ENCODE measurements around the gene HIVEP3. TPM values are rescaled to one million over a fixed set of nuclear protein-coding genes. Genes with fewer than 3 reads are reported as not detected.
A peak's percentile ranks its signal among the peaks of the same experiment; 100 is the strongest.

The HIVEP3 gene
- total and polyA plus RNA-seq, 11 donors, result 3.2 to 11.9 (median 5.0) TPM

DNA sequence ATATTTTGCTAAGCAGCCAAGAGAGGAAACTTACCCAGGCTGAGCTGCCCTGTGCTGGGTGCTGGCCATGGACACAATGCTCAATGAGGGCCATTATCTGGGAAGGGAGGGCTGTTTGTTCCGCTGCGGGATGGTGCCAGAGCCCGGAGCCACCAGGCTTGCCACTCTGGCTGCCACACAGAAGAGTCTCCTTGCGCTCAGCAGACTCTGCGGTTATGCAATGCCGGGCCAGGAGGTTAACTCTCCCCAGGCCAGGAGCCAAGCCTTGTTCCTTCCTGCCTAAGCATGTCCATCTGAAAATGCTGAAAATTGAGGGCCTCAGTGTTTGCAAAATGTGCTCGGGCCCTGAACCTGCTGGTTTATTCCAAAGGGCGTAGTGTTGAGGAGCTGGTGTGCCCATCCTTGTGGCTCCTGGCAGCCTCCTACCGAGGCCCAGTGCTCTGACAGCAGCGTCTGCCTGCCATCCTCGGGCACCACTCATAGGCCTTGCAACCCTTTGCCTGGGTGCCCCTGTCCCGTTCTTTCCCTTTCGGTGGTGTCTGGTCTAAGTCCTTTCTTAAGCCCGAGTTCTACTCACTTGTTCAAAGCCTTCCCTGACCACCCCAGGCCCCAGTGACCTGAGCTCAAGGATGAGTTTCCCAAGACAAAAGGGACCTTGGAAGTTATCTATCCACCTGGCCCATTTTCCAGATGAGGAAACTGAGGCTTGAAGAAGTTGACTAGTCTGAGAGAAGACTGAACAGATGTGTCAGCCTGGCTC lies 300.5 kb downstream of the HIVEP3 start:
- DNase-seq (peak; percentile 79 to 91 (median 86)), ATAC-seq (peak; percentile 97 to 98 (median 98))
- H3K4me1 ChIP-seq, result peaks cover 0 to 24% (median 16%) of the 10 kb centered on the region in 12 donors
- intact Hi-C loops (cut with DNase I), result no loop called here
- H3K27ac ChIP-seq, result peak overlapping the region in 2 of 12 donors; percentile 3 to 59
- H3K36me3 ChIP-seq, result no peaks in the 10 kb centered on the region
- no peaks in the 10 kb centered on the region for H3K27me3 ChIP-seq
- TF ChIP-seq CTCF (IDR thresholded peaks at IDR 0.05) (no peak), POLR2A (IDR thresholded peaks at IDR 0.05) (no peak)
- no peak overlapping the region for H3K4me3 ChIP-seq
- no peaks in the 10 kb centered on the region for H3K9me3 ChIP-seq
- WGBS, 4 donors, result 43 to 59% (median 53%) methylated on average over 12 to 14 of the region's 14 CpGs

DNA sequence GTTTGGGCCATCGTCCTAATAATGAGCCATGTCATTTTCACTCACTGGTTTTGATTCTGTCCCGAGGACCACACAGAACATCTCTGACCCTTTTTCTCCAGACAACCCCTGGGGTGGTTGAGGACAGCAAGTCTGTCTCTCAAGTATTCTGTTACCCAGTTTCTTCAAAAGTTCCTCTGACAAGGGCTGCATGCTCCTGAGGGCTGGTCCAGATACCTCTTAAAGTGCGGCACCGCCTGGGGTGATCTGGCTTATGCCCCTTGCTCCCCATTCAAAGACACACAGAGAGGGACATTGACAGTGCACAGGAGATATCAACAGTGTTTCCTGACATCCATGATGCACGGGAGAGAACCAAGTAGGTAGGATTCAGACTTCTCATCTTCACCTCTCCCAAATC lies 301.4 kb downstream of the HIVEP3 start:
- Histone ChIP-seq H3K36me3 (no peaks in the 10 kb centered on the region), H3K4me1 (peaks cover 0 to 16% (median 13%) of the 10 kb centered on the region in 12 donors), H3K27ac (peak overlapping the region in 1 of 12 donors; percentile 59), H3K27me3 (no peaks in the 10 kb centered on the region), H3K9me3 (no peaks in the 10 kb centered on the region), H3K4me3 (no peak overlapping the region)
- 74 to 92% (median 86%) methylated on average over 5 of the region's 5 CpGs for WGBS, 4 donors
- no peak for DNase-seq
- no peak for TF ChIP-seq CTCF (IDR thresholded peaks at IDR 0.05)
- TF ChIP-seq POLR2A (IDR thresholded peaks at IDR 0.05), result no peak
- intact Hi-C loops (cut with DNase I), result no loop called here
- ATAC-seq, result no peak

- H3K27me3 ChIP-seq, result no peaks in the 10 kb centered on the region
- H3K27ac ChIP-seq, result no peak overlapping the region
- no peaks in the 10 kb centered on the region for H3K36me3 ChIP-seq
- peaks cover 0 to 16% (median 13%) of the 10 kb centered on the region in 12 donors for H3K4me1 ChIP-seq
- no peak for ATAC-seq
- no peak for DNase-seq
- H3K4me3 ChIP-seq, result no peak overlapping the region
- H3K9me3 ChIP-seq, result no peaks in the 10 kb centered on the region
- no peak for TF ChIP-seq CTCF (IDR thresholded peaks at IDR 0.05)
- no peak for TF ChIP-seq POLR2A (IDR thresholded peaks at IDR 0.05)
- intact Hi-C loops (cut with DNase I), result no loop called here
- WGBS, 4 donors, result 80 to 85% (median 81%) methylated on average over 2 of the region's 2 CpGs
These were observed 302.2 kb downstream of the HIVEP3 start for GRCh38 chr1:41616563-41616962.

DNA sequence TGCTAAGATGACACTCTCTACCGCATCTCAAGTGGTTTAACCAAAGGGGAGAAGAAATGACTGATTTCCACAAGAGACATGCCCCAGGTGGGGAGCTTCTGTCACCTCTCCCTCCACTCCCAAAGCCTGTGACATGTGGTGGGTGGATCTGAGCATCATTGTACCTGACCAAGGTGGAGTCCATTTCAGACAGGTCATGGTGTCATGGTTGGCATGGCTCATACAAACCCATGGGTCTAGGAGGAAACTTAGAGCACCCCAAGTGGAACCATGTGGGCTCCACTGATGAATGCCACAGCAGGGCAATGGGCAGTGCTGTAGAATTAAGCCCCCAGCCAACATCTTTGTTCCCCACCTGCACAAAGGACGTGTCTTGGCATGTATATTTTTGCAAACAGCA lies 302.7 kb downstream of the HIVEP3 start:
- 94 to 99% (median 95%) methylated on average over 2 of the region's 2 CpGs for WGBS, 4 donors
- Histone ChIP-seq H3K36me3 (no peaks in the 10 kb centered on the region), H3K4me1 (peaks cover 0 to 16% (median 13%) of the 10 kb centered on the region in 12 donors), H3K4me3 (no peak overlapping the region), H3K27me3 (no peaks in the 10 kb centered on the region), H3K27ac (no peak overlapping the region), H3K9me3 (no peaks in the 10 kb centered on the region)
- intact Hi-C loops (cut with DNase I), result no loop called here
- TF ChIP-seq CTCF (IDR thresholded peaks at IDR 0.05) (no peak), POLR2A (IDR thresholded peaks at IDR 0.05) (no peak)
- ATAC-seq, result no peak
- DNase-seq, result no peak

Measured in heart left ventricle (tissue), 16 donors.